Stimulated activated CD4-positive, alpha-beta T cell treated with anti-CD3 and anti-CD28 coated beads, Interleukin-12 subunit alpha, Interleukin-12 subunit beta, amount 100 ng/mL, for 4 hours (primary cell): ENCODE results near the gene KNG1.
A peak's percentile ranks its signal among the peaks of the same experiment; 100 is the strongest.

Experiments
- DNase-seq: peaks from one replicate; pipeline ENCODE4 v3.0.0-alpha.2; 2020

Gene KNG1

GRCh38 chr3:186713499-186713898, 3.7 kb upstream of the KNG1 start:
- no peak for DNase-seq

GRCh38 chr3:186719945-186720739, 3.0 kb downstream of the KNG1 start:
- DNase-seq: no peak

GRCh38 chr3:186722457-186722856, 5.3 kb downstream of the KNG1 start:
- no peak for DNase-seq

GRCh38 chr3:186724911-186725310, 7.8 kb downstream of the KNG1 start:
- no peak for DNase-seq

GRCh38 chr3:186732169-186732766, 15.1 kb downstream of the KNG1 start:
- DNase-seq: no peak

- DNase-seq: no peak
Measured at GRCh38 chr3:186742618-186743380, 25.6 kb downstream of the KNG1 start.

- DNase-seq: no peak
Measured at GRCh38 chr3:186743666-186744065, 26.5 kb downstream of the KNG1 start.

- DNase-seq: no peak
Measured at GRCh38 chr3:186746008-186746407, 28.8 kb downstream of the KNG1 start.

GRCh38 chr3:186750316-186750715, 33.2 kb downstream of the KNG1 start:
- no peak for DNase-seq

GRCh38 chr3:186751480-186751879, 34.3 kb downstream of the KNG1 start:
- no peak for DNase-seq

- DNase-seq: no peak
Measured at GRCh38 chr3:186754006-186754405, 36.8 kb downstream of the KNG1 start.

- no peak for DNase-seq
Measured at GRCh38 chr3:186754871-186755270, 37.7 kb downstream of the KNG1 start.

GRCh38 chr3:186757214-186757613, 40.1 kb downstream of the KNG1 start:
- DNase-seq: no peak

GRCh38 chr3:186757686-186758220, 40.6 kb downstream of the KNG1 start:
- DNase-seq: no peak

- DNase-seq: no peak
Measured at GRCh38 chr3:186759231-186759930, 42.2 kb downstream of the KNG1 start.

GRCh38 chr3:186760141-186760833, 43.1 kb downstream of the KNG1 start:
- no peak for DNase-seq

GRCh38 chr3:186760897-186761447, 43.8 kb downstream of the KNG1 start:
- DNase-seq: no peak

GRCh38 chr3:186772281-186772694, 55.1 kb downstream of the KNG1 start:
- peak; percentile 20 for DNase-seq

- peak; percentile 62 for DNase-seq
Measured at GRCh38 chr3:186772701-186773417, 55.7 kb downstream of the KNG1 start.

- no peak for DNase-seq
Measured at GRCh38 chr3:186775999-186776398, 58.8 kb downstream of the KNG1 start.

- no peak for DNase-seq
Measured at GRCh38 chr3:186779204-186779603, 62.0 kb downstream of the KNG1 start.
